Prostate gland (tissue), 2 donors: ENCODE results near the gene VAV1.
"Not testable (repeated sequence)": the region's sequence is repeated elsewhere in the genome, so short reads cannot be mapped to it uniquely, and the experiment has no call there.

Experiments used
- CTCF ChIP-seq, 4 experiments: fragments of 200-600 bp in 2 of 4; fragments of 450-650 bp in 2 of 4; sonication (generic) in 2 of 4; IDR thresholded peaks; 1 replicate in 3 of 4; 2 replicates in 1 of 4; pipeline ENCODE4 v1.5.1; 2016 to 2019; ENCODE audit warnings: antibody characterized with exemption in 4 of 4, mild to moderate bottlenecking in 2 of 4, moderate library complexity in 2 of 4
- POLR2A ChIP-seq: fragments of 450-650 bp; IDR thresholded peaks from one replicate; pipeline ENCODE4 v1.6.1; 2016; ENCODE audit warnings: antibody characterized with exemption, mild to moderate bottlenecking
- POLR2AphosphoS5 ChIP-seq: sonication (generic); formaldehyde crosslinking; IDR thresholded peaks from one replicate; pipeline ENCODE4 v1.6.1; 2017; ENCODE audit warnings: antibody characterized with exemption

DNA sequence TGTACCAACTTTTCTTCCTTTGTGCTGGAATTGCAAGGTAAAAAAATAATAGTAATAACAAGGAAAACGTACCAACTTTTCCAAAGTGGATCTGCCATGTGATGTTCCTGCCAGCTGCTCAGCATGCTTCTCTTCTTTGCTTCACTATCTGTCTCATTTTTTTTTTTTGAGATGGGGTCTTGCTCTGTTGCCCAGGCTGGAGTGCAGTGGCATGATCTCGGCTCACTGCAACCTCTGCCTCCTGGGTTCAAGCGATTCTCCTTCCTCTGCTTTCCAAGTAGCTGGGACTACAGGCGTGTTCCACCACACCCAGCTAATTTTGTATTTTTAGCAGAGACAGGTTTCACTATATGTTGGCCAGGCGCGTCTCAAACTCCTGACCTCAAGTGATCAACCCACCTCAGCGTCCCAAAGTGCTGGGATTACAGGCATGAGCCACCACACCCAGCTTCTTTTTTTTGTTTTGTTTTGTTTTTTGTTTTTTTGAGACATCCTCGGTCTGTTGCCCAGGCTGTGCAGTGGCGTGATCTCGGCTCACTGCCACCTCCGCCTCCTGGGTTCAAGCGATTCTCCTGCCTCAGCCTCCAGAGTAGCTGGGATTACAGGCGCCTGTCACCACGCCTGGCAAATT lies 27.8 kb downstream of the VAV1 start:
- not testable (repeated sequence) for TF ChIP-seq POLR2AphosphoS5; POLR2A; CTCF (IDR thresholded peaks at IDR 0.05)
